Islet precursor cell (in vitro differentiated cells): ENCODE measurements around the gene DMRTC1B.
"Not testable (repeated sequence)": the region's sequence is repeated elsewhere in the genome, so short reads cannot be mapped to it uniquely, and the experiment has no call there.

ENCODE experiments used
- DNase-seq: peaks from one replicate; pipeline ENCODE4 v3.0.0-alpha.2; 2018

DMRTC1B gene, protein sequence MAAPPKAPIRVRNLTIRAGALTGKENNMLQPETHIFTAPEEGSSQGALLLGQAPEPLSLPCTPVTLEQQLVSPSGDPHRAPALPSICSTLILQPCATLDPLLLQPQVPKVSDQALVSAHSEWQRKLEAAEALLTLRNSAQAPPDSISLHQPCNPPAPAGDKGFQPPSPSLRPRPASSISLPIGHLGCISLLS

DNA sequence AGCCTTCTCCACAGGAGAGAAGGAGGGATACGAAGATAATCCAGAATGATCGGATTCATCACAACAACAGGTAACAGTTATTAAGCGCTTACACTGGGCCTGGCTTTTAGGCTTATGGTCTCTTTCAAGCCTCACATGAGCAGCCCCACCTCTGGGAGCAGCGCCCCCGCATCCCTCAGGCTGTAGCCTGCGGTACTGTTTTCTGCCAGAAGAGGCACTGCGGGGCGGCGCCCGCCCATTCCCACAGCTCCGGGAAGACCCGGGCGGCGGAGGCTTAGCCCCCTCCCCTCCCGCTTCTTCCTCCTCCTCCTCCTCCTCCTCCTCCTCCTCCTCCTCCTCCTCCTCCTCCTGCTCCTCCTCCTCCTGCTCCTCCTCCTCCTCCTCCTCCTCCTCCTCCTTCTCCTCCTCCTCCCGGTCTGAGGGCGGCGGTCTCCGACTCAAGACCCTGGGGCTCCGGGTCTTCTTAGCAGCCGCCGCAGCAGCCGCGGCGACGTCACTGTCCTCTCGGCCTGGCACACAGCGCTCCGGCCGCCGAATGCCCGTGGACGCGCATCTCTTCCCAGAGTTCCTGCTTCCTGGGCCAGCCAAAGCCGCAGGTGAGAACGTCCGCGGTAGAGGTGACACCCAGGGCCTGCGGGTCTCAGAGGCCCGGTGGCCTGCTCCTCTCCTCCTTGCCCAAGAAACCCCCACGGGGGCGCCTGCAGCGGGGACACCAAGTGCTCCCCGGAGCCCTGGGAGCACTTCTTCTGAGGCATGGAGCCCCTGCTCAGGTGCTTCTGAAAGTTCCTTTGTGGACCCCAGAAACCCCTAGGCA, at the start of gene DMRTC1B:
DMRTC1B (plus strand) TSS at position 238 of the 814 bp plus-strand sequence. CDS start 68,246 bp downstream, outside the sequence.
- DNase-seq, result not testable (repeated sequence)

DNA sequence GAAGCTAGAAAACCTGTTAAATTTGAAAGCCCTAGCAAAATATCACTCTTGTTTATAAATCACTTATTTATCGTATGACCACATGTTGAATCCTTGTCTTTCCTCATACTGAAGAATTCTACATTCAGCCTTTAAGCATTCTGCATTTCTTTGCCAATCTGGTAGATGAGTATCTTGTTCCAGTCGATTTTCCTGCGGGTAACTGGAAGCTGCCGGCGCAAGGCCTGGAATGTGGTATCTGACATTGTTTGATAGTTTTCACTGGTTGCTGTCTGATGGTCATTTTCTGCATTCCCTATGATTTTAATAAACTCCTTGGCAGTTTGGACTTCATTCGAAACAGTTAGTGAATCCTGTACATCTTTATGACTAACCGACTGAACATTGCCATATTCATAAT, 48.8 kb upstream of the DMRTC1B start:
- no peak for DNase-seq

GRCh38 chrX:72733636-72734035, 43.1 kb upstream of the DMRTC1B start:
- DNase-seq, result not testable (repeated sequence)

DNA sequence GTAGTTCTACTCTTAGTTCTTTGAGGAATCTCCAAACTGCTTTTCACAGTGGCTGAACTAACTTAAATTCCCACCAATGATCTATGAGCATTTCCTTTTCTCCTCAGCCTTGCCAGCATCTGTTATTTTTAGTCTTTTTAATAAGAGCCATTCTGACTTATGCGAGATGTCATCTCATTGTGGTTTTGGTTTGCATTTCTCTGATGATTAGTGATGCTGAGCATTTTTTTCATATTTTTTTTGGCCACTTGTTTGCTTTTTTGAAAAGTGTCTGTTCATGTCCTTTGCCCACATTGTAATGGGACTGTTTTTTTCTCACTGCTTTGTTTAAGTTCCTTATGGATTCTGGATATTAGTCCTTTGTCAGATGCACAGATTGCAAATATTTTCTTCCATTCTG, 41.1 kb upstream of the DMRTC1B start:
- DNase-seq, result no peak

GRCh38 chrX:72745546-72745945, 31.1 kb upstream of the DMRTC1B start:
- not testable (repeated sequence) for DNase-seq

DNA sequence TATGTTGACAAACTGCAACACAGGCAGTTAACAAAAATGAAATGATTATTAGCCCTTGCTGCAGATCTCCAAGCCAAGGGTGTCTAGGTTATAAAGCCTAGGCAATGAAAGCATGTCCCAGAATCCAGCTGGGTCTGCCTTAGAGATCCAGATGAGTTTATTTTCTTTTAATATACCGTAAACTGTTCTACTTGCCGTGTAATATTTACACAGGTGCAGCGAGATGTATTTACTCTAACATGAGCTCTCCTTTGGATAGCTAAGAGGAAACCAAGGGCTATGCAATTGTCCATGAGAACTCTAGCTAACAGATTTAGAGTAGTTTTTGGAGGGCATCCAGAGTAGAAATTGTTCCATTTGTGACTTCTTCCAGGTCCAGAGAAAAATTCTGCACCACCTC, 28.1 kb upstream of the DMRTC1B start:
- DNase-seq, result not testable (repeated sequence)

DNA sequence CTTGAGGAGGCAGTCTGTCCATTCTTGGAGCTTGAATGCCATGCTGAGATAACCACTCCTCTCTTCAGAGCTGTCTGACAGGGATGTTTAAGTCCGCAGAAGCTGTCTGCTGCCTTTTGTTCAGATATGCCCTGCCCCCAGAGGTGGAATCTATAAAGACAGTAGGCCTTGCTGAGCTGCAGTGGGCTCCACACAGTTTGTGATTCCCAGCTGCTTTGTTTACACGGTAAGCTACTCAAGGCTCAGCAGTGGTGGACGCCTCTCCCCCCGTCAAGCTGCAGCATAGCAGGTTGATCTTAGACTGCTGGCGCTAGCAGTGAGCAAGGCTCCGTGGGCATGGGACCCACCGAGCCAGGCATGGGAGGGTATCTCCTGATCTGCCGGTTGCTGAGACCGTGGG, 16.2 kb upstream of the DMRTC1B start:
- not testable (repeated sequence) for DNase-seq

DNA sequence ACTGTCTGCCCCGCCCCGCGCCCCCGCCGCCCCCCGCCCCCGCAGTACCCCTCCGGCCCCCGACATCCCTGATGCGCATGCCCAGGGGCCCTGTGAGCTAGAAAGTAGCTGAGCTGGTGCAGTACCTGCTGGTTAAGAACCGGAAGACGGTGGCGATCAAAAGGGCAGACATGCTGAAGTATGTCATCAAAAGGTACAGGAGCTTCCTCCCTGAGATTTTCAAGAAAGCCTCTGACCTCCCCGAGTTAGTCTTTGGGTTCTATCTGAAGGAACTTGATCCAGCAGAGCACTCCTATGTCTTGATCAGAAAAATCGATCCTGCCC, 739 bp downstream of the DMRTC1B start:
- not testable (repeated sequence) for DNase-seq

GRCh38 chrX:72778146-72778545, 1.5 kb downstream of the DMRTC1B start:
- DNase-seq, result not testable (repeated sequence)

- DNase-seq, result not testable (repeated sequence)
Observed at GRCh38 chrX:72782560-72782959, 5.9 kb downstream of the DMRTC1B start, which contains the start of gene FAM236B. TSS of gene FAM236B (minus strand) at chrX:72782660. CDS start at chrX:72782560, 100 bp downstream.

GRCh38 chrX:72783365-72783936, 6.8 kb downstream of the DMRTC1B start:
- DNase-seq, result not testable (repeated sequence)

DNA sequence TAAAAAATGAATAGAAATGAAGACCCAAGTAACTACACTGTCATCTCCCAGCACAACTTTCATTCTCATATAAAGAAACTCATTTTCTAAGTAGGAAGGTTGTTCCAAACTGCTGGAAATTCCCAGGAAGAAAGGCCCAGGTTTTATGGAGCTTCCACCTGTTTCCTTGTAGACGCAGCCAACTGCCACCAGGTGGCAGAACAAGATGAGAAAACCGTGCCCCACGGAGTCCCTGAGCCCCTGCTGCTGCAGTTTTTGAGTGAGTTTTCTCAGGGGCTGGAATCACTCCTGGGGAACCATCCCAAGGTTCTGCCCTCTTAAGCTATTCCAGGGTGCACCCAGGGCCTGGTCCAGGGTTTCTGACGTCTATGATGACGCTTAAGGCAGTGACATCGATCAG, 7.3 kb downstream of the DMRTC1B start:
- not testable (repeated sequence) for DNase-seq

GRCh38 chrX:72788142-72788541, 11.5 kb downstream of the DMRTC1B start:
- DNase-seq, result not testable (repeated sequence)

GRCh38 chrX:72790390-72790789, 13.7 kb downstream of the DMRTC1B start:
- DNase-seq, result not testable (repeated sequence)

DNA sequence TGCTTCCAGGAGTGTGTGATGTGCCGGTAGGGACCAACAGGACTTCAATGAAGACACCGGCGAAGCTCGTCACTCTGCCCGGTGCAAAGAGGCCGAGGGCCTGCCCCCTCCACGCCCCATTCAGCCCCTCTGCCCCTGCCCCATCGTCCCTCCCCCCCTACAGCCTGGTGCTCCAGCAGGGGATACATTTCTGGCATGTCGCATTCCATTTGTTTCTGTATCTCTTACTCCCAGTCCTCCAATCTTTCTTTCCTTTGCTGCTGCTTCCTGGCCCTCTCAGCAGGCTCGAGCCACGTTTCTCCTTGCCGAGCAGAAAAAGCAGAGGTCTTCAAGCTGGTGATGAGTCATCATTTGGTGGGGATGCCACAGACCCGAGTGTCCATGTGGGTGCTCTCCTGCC, 31.4 kb downstream of the DMRTC1B start, which contains the start of gene FAM236D:
FAM236D (minus strand) TSS at position 101 of the 400 bp plus-strand sequence; CDS start at position 1, 100 bp downstream.
- not testable (repeated sequence) for DNase-seq

DNA sequence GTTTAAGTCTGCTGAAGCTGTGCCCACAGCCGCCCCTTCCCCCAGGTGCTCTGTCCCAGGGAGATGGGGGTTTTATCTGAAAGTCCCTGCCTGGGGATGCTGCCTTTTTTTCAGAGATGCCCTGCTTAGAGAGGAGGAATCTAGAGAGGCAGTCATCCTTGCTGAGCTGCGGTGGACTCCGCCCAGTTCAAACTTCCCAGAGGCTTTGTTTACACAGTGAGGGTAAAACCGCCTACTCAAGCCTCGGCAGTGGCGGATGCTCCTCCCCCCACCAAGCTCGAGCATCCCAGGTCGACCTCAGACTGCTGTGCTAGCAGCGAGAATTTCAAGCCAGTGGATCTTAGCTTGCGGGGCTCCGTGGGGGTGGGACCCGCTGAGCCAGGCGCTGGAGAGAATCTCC, 54.0 kb downstream of the DMRTC1B start:
- DNase-seq, result not testable (repeated sequence)

DNA sequence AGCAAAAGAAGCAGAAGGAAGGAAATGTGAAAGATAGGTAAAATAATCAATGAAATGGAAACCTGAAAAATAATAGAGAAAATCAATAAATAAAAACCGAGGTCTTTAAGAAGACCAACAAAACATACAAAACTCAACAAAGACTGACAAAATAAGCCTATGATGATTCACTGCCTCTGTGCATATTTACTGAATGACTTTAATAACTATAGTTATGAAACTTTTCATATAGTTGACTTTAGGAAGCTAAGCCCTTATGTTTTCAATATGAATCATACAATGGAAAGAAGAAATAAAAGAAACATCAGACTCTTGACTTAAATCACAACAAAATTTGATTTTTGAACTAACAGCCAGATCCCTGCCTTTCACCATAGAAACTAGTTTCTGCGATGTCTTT, 60.8 kb downstream of the DMRTC1B start:
- not testable (repeated sequence) for DNase-seq

DNA sequence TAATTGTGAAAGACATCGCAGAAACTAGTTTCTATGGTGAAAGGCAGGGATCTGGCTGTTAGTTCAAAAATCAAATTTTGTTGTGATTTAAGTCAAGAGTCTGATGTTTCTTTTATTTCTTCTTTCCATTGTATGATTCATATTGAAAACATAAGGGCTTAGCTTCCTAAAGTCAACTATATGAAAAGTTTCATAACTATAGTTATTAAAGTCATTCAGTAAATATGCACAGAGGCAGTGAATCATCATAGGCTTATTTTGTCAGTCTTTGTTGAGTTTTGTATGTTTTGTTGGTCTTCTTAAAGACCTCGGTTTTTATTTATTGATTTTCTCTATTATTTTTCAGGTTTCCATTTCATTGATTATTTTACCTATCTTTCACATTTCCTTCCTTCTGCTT, 106.2 kb downstream of the DMRTC1B start:
- not testable (repeated sequence) for DNase-seq

GRCh38 chrX:72889740-72890139, 113.0 kb downstream of the DMRTC1B start:
- DNase-seq, result not testable (repeated sequence)
